ENCODE data around the gene HS6ST2.

DNA sequence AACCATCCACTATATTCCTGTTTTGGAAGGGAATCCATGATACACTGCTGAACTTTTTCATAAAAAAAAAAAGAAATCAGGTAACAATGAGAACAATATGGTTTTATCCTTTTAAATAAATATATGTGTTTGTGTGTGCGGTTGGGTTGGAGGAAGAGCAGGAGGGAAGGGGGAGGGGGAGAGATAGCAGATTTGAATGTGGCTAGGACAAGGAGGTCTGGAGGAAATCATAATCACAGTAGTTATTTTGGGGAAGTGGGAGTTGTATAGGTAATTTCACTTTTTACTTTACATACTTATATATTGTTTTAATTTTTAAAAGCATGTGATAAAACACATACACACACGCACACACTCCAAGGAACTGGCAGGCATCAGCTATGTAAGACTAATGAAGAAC lies 335.1 kb downstream of the HS6ST2 start:
- TF ChIP-seq, protein P1, sequence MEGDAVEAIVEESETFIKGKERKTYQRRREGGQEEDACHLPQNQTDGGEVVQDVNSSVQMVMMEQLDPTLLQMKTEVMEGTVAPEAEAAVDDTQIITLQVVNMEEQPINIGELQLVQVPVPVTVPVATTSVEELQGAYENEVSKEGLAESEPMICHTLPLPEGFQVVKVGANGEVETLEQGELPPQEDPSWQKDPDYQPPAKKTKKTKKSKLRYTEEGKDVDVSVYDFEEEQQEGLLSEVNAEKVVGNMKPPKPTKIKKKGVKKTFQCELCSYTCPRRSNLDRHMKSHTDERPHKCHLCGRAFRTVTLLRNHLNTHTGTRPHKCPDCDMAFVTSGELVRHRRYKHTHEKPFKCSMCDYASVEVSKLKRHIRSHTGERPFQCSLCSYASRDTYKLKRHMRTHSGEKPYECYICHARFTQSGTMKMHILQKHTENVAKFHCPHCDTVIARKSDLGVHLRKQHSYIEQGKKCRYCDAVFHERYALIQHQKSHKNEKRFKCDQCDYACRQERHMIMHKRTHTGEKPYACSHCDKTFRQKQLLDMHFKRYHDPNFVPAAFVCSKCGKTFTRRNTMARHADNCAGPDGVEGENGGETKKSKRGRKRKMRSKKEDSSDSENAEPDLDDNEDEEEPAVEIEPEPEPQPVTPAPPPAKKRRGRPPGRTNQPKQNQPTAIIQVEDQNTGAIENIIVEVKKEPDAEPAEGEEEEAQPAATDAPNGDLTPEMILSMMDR (IDR thresholded peaks at IDR 0.05), result no peak
- no peak for TF ChIP-seq POLR2A (IDR thresholded peaks at IDR 0.05)
